Activated B cell treated with CpG ODN at 0.5 μM for 24 hours (primary cell): ENCODE measurements around the gene BTBD6. TPM values are rescaled to one million over a fixed set of nuclear protein-coding genes. Genes with fewer than 3 reads are reported as not detected.

Experiments used
- ATAC-seq: fragments of 200-7000 bp; cut with Tn5 transposase; one replicate; pipeline ENCODE4 v1.10.0; 2021; ENCODE audit warnings: low read depth, mild to moderate bottlenecking, moderate library complexity
- CTCF ChIA-PET: fragments of 350-600 bp; sonication (Branson Sonifier 250); formaldehyde crosslinking; loops from one replicate; lab custom pipeline; 2021; ENCODE audit warnings: antibody characterized with exemption; lab: Charles Lee
- POLR2A ChIA-PET: fragments of 350-600 bp; sonication (Branson Sonifier 250); formaldehyde crosslinking; loops from one replicate; lab custom pipeline; 2021; ENCODE audit warnings: antibody characterized with exemption; lab: Charles Lee
- DNase-seq: peaks from one replicate; pipeline ENCODE4 v3.0.0; 2022
- H3K27ac Mint-ChIP-seq: one replicate; pipeline ENCODE4 v1.8.0; 2020; ENCODE audit warnings: mixed read lengths
- H3K27me3 Mint-ChIP-seq: one replicate; pipeline ENCODE4 v1.8.0; 2021; ENCODE audit warnings: mixed read lengths
- H3K36me3 Mint-ChIP-seq: one replicate; pipeline ENCODE4 v1.8.0; 2021; ENCODE audit warnings: low read depth, mixed read lengths
- H3K4me1 Mint-ChIP-seq: one replicate; pipeline ENCODE4 v1.8.0; 2021; ENCODE audit warnings: mixed read lengths
- H3K4me3 Mint-ChIP-seq: one replicate; pipeline ENCODE4 v1.8.0; 2020; ENCODE audit warnings: mild to moderate bottlenecking, mixed read lengths
- H3K9me3 Mint-ChIP-seq: one replicate; pipeline ENCODE4 v1.8.0; 2020; ENCODE audit warnings: mixed read lengths
- CTCF ChIP-seq: fragments of 200-600 bp; IDR thresholded peaks from one replicate; pipeline ENCODE4 v1.8.0; 2022; ENCODE audit warnings: antibody characterized with exemption, mild to moderate bottlenecking
- intact Hi-C: fragments of 100-400 bp; cut with micrococcal nuclease; formaldehyde crosslinking; loops from one replicate; pipeline ENCODE4 v1.15.1; 2024
- total RNA-seq: library from RNA; stranded (reverse); gene quantifications from 2 replicates; pipeline ENCODE4 v1.2.3, GENCODE V29; 2022

BTBD6 gene
- total RNA-seq, 1 donor from 2014 or later, result 21.0 TPM

GRCh38 chr14:105204206-105204930, 44.0 kb upstream of the BTBD6 start:
- no peaks in the 10 kb centered on the region for H3K36me3 Mint-ChIP-seq
- intact Hi-C loops, result loop anchor here (5.0 kb wide), 1 partner anchor 78 kb away; no protein-coding TSS in a partner anchor
- no peak overlapping the region for H3K4me3 Mint-ChIP-seq
- CTCF ChIA-PET, result interaction anchor here (0.6 kb wide), 1 partner anchor 324 kb away, joined by 3 read pairs; no protein-coding TSS in a partner anchor
- DNase-seq (no peak), ATAC-seq (no peak)
- H3K27me3 Mint-ChIP-seq, result peaks cover 14% of the 10 kb centered on the region
- peaks cover 14% of the 10 kb centered on the region for H3K4me1 Mint-ChIP-seq
- POLR2A ChIA-PET, result interaction anchor here (1.2 kb wide), 1 partner anchor 9 kb away, joined by 3 read pairs; no protein-coding TSS in a partner anchor
- no peaks in the 10 kb centered on the region for H3K9me3 Mint-ChIP-seq
- no peak for TF ChIP-seq CTCF
- H3K27ac Mint-ChIP-seq, result no peak overlapping the region

- CTCF ChIA-PET, result no interaction called here
Observed at GRCh38 chr14:105204931-105205672, 43.2 kb upstream of the BTBD6 start.

GRCh38 chr14:105205673-105206208, 42.6 kb upstream of the BTBD6 start:
- Mint-ChIP-seq H3K27me3 (peaks cover 2% of the 10 kb centered on the region), H3K4me1 (peaks cover 14% of the 10 kb centered on the region), H3K27ac (no peak overlapping the region), H3K4me3 (no peak overlapping the region), H3K9me3 (no peaks in the 10 kb centered on the region), H3K36me3 (peaks cover 8% of the 10 kb centered on the region)
- DNase-seq (no peak), ATAC-seq (no peak)
- ChIA-PET POLR2A (no interaction called here), CTCF (no interaction called here)
- intact Hi-C loops, result no loop called here
- TF ChIP-seq CTCF, result no peak

More at GRCh38 chr14:105204931-105205672, 43.2 kb upstream of the BTBD6 start:
- no peak for ATAC-seq
- Mint-ChIP-seq H3K27ac (no peak overlapping the region), H3K4me1 (peaks cover 14% of the 10 kb centered on the region), H3K9me3 (no peaks in the 10 kb centered on the region), H3K4me3 (no peak overlapping the region), H3K36me3 (peaks cover 4% of the 10 kb centered on the region), H3K27me3 (peaks cover 8% of the 10 kb centered on the region)
- no peak for TF ChIP-seq CTCF
- no peak for DNase-seq
- intact Hi-C loops, result loop anchor here (5.0 kb wide), 1 partner anchor 77 kb away; no protein-coding TSS in a partner anchor
- POLR2A ChIA-PET, result interaction anchor here (1.2 kb wide), 1 partner anchor 9 kb away, joined by 3 read pairs; no protein-coding TSS in a partner anchor

GRCh38 chr14:105206873-105207272, 41.5 kb upstream of the BTBD6 start:
- ATAC-seq (no peak), DNase-seq (no peak)
- H3K36me3 Mint-ChIP-seq, result peaks cover 12% of the 10 kb centered on the region
- H3K27ac Mint-ChIP-seq, result no peak overlapping the region
- ChIA-PET CTCF (no interaction called here), POLR2A (no interaction called here)
- H3K27me3 Mint-ChIP-seq, result no peaks in the 10 kb centered on the region
- no peak overlapping the region for H3K4me3 Mint-ChIP-seq
- H3K4me1 Mint-ChIP-seq, result peaks cover 10% of the 10 kb centered on the region
- no peaks in the 10 kb centered on the region for H3K9me3 Mint-ChIP-seq
- intact Hi-C loops, result no loop called here
- TF ChIP-seq CTCF, result no peak

GRCh38 chr14:105207460-105207901, 40.9 kb upstream of the BTBD6 start:
- no peak for ATAC-seq
- no peak for TF ChIP-seq CTCF
- Mint-ChIP-seq H3K4me1 (peaks cover 6% of the 10 kb centered on the region), H3K27ac (no peak overlapping the region), H3K9me3 (no peaks in the 10 kb centered on the region), H3K36me3 (peaks cover 15% of the 10 kb centered on the region), H3K27me3 (no peaks in the 10 kb centered on the region), H3K4me3 (no peak overlapping the region)
- intact Hi-C loops, result no loop called here
- POLR2A ChIA-PET, result no interaction called here
- DNase-seq, result no peak
- CTCF ChIA-PET, result no interaction called here
